Measurements from ENCODE around the gene FARSB. TPM values are rescaled to one million over a fixed set of nuclear protein-coding genes. Genes with fewer than 3 reads are reported as not detected.

Gene FARSB
- total RNA-seq, 1 experiment from 2014 or later: 50.2 TPM

GRCh38 chr2:222622910-222623309, 33.0 kb downstream of the FARSB start:
- no peak for DNase-seq
- no peaks in the 10 kb centered on the region; the same call in 1 of the 2 replicates for H4K20me1 ChIP-seq (ENCODE audit: insufficient read depth)
- BruUV-seq (replicated peaks): no TSS peak
- TF ChIP-seq CTCF (conservative IDR thresholded peaks at IDR 0.05) (no peak), EZH2 (IDR thresholded peaks at IDR 0.05; ENCODE audit: low read depth) (no peak)
- no peak overlapping the region for H3K27ac ChIP-seq
- no peak overlapping the region for H3K4me2 ChIP-seq
- H3K36me3 ChIP-seq (ENCODE audit: low read depth): peaks cover 84% of the 10 kb centered on the region
- H3K27me3 ChIP-seq (ENCODE audit: insufficient read depth, low read depth): no peaks in the 10 kb centered on the region
- H2AFZ ChIP-seq: no peak overlapping the region
- no peaks in the 10 kb centered on the region for H3K9me3 ChIP-seq (ENCODE audit: insufficient read depth, low read depth)
- no peaks in the 10 kb centered on the region for H3K9me2 ChIP-seq (ENCODE audit: insufficient read depth)
- no peaks in the 10 kb centered on the region for H3K79me2 ChIP-seq (ENCODE audit: low read depth)
- H3K4me1 ChIP-seq (replicated peaks; ENCODE audit: insufficient read depth): no peaks in the 10 kb centered on the region
- intact Hi-C loops (cut with micrococcal nuclease; ENCODE audit: unreplicated experiment): no loop called here
- H3F3A ChIP-seq (ENCODE audit: insufficient read depth, low read depth): peaks cover 4% of the 10 kb centered on the region; the same call in 1 of the 2 replicates
- POLR2A ChIA-PET (ENCODE audit: unreplicated experiment): interaction anchor here (0.6 kb wide), 1 partner anchor 1177 kb away, joined by 6 read pairs; no protein-coding TSS in a partner anchor
- H3K4me3 ChIP-seq: no peak overlapping the region
- CTCF ChIA-PET: no interaction called here

GRCh38 chr2:222621893-222622292, 34.0 kb downstream of the FARSB start:
- H4K20me1 ChIP-seq (ENCODE audit: insufficient read depth): no peaks in the 10 kb centered on the region; the same call in 1 of the 2 replicates
- no peaks in the 10 kb centered on the region for H3K9me3 ChIP-seq (ENCODE audit: insufficient read depth, low read depth)
- no peak overlapping the region for H3K27ac ChIP-seq
- H3K36me3 ChIP-seq (ENCODE audit: low read depth): peaks cover 74% of the 10 kb centered on the region
- H2AFZ ChIP-seq: no peak overlapping the region
- no peak for TF ChIP-seq EZH2 (IDR thresholded peaks at IDR 0.05; ENCODE audit: low read depth)
- TF ChIP-seq CTCF (conservative IDR thresholded peaks at IDR 0.05): no peak
- H3K79me2 ChIP-seq (ENCODE audit: low read depth): no peaks in the 10 kb centered on the region
- no peaks in the 10 kb centered on the region for H3K9me2 ChIP-seq (ENCODE audit: insufficient read depth)
- no peak overlapping the region for H3K4me2 ChIP-seq
- no peaks in the 10 kb centered on the region for H3K27me3 ChIP-seq (ENCODE audit: insufficient read depth, low read depth)
- peaks cover 4% of the 10 kb centered on the region; the same call in 1 of the 2 replicates for H3F3A ChIP-seq (ENCODE audit: insufficient read depth, low read depth)
- intact Hi-C loops (cut with micrococcal nuclease; ENCODE audit: unreplicated experiment): no loop called here
- no peaks in the 10 kb centered on the region for H3K4me1 ChIP-seq (replicated peaks; ENCODE audit: insufficient read depth)
- CTCF ChIA-PET: no interaction called here
- POLR2A ChIA-PET (ENCODE audit: unreplicated experiment): no interaction called here
- H3K4me3 ChIP-seq: no peak overlapping the region
- no peak for DNase-seq
- no TSS peak for BruUV-seq (replicated peaks)

- Histone ChIP-seq H3K27me3 (ENCODE audit: insufficient read depth, low read depth) (no peaks in the 10 kb centered on the region), H3F3A (ENCODE audit: insufficient read depth, low read depth) (peaks cover 12% of the 10 kb centered on the region), H3K36me3 (ENCODE audit: low read depth) (peaks cover 60% of the 10 kb centered on the region), H3K4me2 (no peak overlapping the region), H3K9me2 (ENCODE audit: insufficient read depth) (no peaks in the 10 kb centered on the region), H3K4me3 (no peak overlapping the region), H3K9me3 (ENCODE audit: insufficient read depth, low read depth) (no peaks in the 10 kb centered on the region), H3K79me2 (ENCODE audit: low read depth) (no peaks in the 10 kb centered on the region), H3K27ac (no peak overlapping the region), H3K4me1 (replicated peaks; ENCODE audit: insufficient read depth) (no peaks in the 10 kb centered on the region), H4K20me1 (ENCODE audit: insufficient read depth) (peaks cover 10% of the 10 kb centered on the region; the same call in 1 of the 2 replicates), H2AFZ (no peak overlapping the region)
- TF ChIP-seq EZH2 (IDR thresholded peaks at IDR 0.05; ENCODE audit: low read depth) (no peak), CTCF (conservative IDR thresholded peaks at IDR 0.05) (no peak)
- CTCF ChIA-PET: interaction anchor here (1.4 kb wide), 1 partner anchor 577 kb away, joined by 3 read pairs; no protein-coding TSS in a partner anchor
- DNase-seq: no peak
- intact Hi-C loops (cut with micrococcal nuclease; ENCODE audit: unreplicated experiment): no loop called here
- POLR2A ChIA-PET (ENCODE audit: unreplicated experiment): no interaction called here
- BruUV-seq (replicated peaks): no TSS peak
Measured at GRCh38 chr2:222615320-222615719, 40.6 kb downstream of the FARSB start.
